GM21723 (cell line): ENCODE data around the gene RASGEF1C.

Source experiments
- ATAC-seq: cut with Tn5 transposase; IDR thresholded peaks from one replicate; pipeline ENCODE4 v1.9.1; 2021; ENCODE audit warnings: mild to moderate bottlenecking, moderate library complexity; ENCODE audit not compliant: unreplicated experiment

Gene RASGEF1C

GRCh38 chr5:180122875-180123274 is 86.1 kb downstream of the RASGEF1C start:
- ATAC-seq = no peak

GRCh38 chr5:180121826-180122413 is 87.1 kb downstream of the RASGEF1C start:
- ATAC-seq = no peak

- no peak for ATAC-seq
Measured at GRCh38 chr5:180120237-180121101, 88.5 kb downstream of the RASGEF1C start.

GRCh38 chr5:180119903-180120236 is 89.1 kb downstream of the RASGEF1C start:
- no peak for ATAC-seq

- no peak for ATAC-seq
Measured at GRCh38 chr5:180119031-180119902, 89.7 kb downstream of the RASGEF1C start.

GRCh38 chr5:180118391-180118791 is 90.6 kb downstream of the RASGEF1C start:
- ATAC-seq = no peak

- ATAC-seq = no peak
Measured at GRCh38 chr5:180117000-180117725, 91.8 kb downstream of the RASGEF1C start.

- ATAC-seq = no peak
Measured at GRCh38 chr5:180116077-180116999, 92.7 kb downstream of the RASGEF1C start.

GRCh38 chr5:180115326-180116076 is 93.5 kb downstream of the RASGEF1C start:
- no peak for ATAC-seq

- ATAC-seq = no peak
Measured at GRCh38 chr5:180114304-180115003, 94.6 kb downstream of the RASGEF1C start.

- no peak for ATAC-seq
Measured at GRCh38 chr5:180113660-180114303, 95.2 kb downstream of the RASGEF1C start.

- ATAC-seq = no peak
Measured at GRCh38 chr5:180112181-180112861, 96.7 kb downstream of the RASGEF1C start.

GRCh38 chr5:180111273-180112002 is 97.6 kb downstream of the RASGEF1C start:
- ATAC-seq = no peak

GRCh38 chr5:180109920-180110319 is 99.1 kb downstream of the RASGEF1C start:
- ATAC-seq = no peak

- no peak for ATAC-seq
Measured at GRCh38 chr5:180107005-180107404, 102.0 kb downstream of the RASGEF1C start.

- no peak for ATAC-seq
Measured at GRCh38 chr5:180105827-180106312, 103.1 kb downstream of the RASGEF1C start.

- ATAC-seq = no peak
Measured at GRCh38 chr5:180104168-180104530, 104.9 kb downstream of the RASGEF1C start.
